Neural progenitor cell (in vitro differentiated cells): ENCODE results near the gene CD300A.

Experiments
- CTCF ChIP-seq: fragments of 200-600 bp; sonication (generic); IDR thresholded peaks from 2 replicates; pipeline ENCODE4 v1.5.1; 2017; ENCODE audit warnings: antibody characterized with exemption, mild to moderate bottlenecking
- EZH2 ChIP-seq: fragments of 200-600 bp; sonication (generic); IDR thresholded peaks from 2 replicates; pipeline ENCODE4 v1.6.1; 2017; ENCODE audit warnings: antibody characterized with exemption, mild to moderate bottlenecking, moderate library complexity
- EZH2phosphoT487 ChIP-seq: fragments of 200-600 bp; sonication (generic); IDR thresholded peaks from 2 replicates; pipeline ENCODE4 v1.6.1; 2017; ENCODE audit warnings: antibody characterized with exemption

- TF ChIP-seq CTCF: no peak
- no peak for TF ChIP-seq EZH2phosphoT487
- no peak for TF ChIP-seq EZH2
Observed at GRCh38 chr17:74424117-74424516, 42.3 kb upstream of the CD300A start.
